RWPE2 (cell line): ENCODE results near the gene PPP1CC.
"Not testable (repeated sequence)": the region's sequence is repeated elsewhere in the genome, so short reads cannot be mapped to it uniquely, and the experiment has no call there.

Experiments
- ATAC-seq: fragments of 200-7000 bp; cut with Tn5 transposase; 3 replicates; pipeline ENCODE4 v1.9.1; 2021; ENCODE audit warnings: low read depth
- DNase-seq: peaks from one replicate; pipeline ENCODE4 v3.0.0-alpha.2; 2020; ENCODE audit warnings: low spot score
- H3K27ac ChIP-seq: fragments of 450-650 bp; 2 replicates; pipeline ENCODE4 v1.5.1; 2017; ENCODE audit warnings: mild to moderate bottlenecking; ENCODE audit not compliant: poor library complexity, severe bottlenecking
- H3K27me3 ChIP-seq: fragments of 250-450 bp; sonication (Bioruptor Pico); 2 replicates; pipeline ENCODE4 v1.5.1; 2021; ENCODE audit warnings: mild to moderate bottlenecking, moderate library complexity; ENCODE audit not compliant: insufficient read depth, poor library complexity, severe bottlenecking
- H3K36me3 ChIP-seq: fragments of 250-450 bp; sonication (Bioruptor Pico); 2 replicates; pipeline ENCODE4 v1.5.1; 2020; ENCODE audit warnings: low read depth, mild to moderate bottlenecking, moderate library complexity
- H3K4me1 ChIP-seq: fragments of 250-450 bp; sonication (Bioruptor Pico); 2 replicates; pipeline ENCODE4 v1.5.1; 2021; ENCODE audit warnings: mild to moderate bottlenecking, moderate library complexity; ENCODE audit not compliant: insufficient read depth, poor library complexity, severe bottlenecking
- H3K4me3 ChIP-seq: fragments of 250-450 bp; sonication (Bioruptor Pico); 2 replicates; pipeline ENCODE4 v1.5.1; 2021; ENCODE audit warnings: mild to moderate bottlenecking, moderate library complexity; ENCODE audit not compliant: severe bottlenecking
- H3K9me3 ChIP-seq: fragments of 250-450 bp; sonication (Bioruptor Pico); 2 replicates; pipeline ENCODE4 v1.5.1; 2021; ENCODE audit warnings: mild to moderate bottlenecking, moderate library complexity; ENCODE audit not compliant: severe bottlenecking
- CTCF ChIP-seq: fragments of 450-650 bp; IDR thresholded peaks from one replicate; pipeline ENCODE4 v1.5.1; 2017; ENCODE audit warnings: mild to moderate bottlenecking, moderate library complexity; ENCODE audit not compliant: poor library complexity, severe bottlenecking

Gene PPP1CC

GRCh38 chr12:110726708-110727369, 15.9 kb downstream of the PPP1CC start:
- Histone ChIP-seq H3K4me1 (no peaks in the 10 kb centered on the region), H3K9me3 (no peaks in the 10 kb centered on the region), H3K27me3 (no peaks in the 10 kb centered on the region), H3K36me3 (peaks cover 99% of the 10 kb centered on the region), H3K27ac (no peak overlapping the region), H3K4me3 (no peak overlapping the region)
- ATAC-seq (no peak), DNase-seq (no peak)
- TF ChIP-seq CTCF: no peak

GRCh38 chr12:110726028-110726427, 16.7 kb downstream of the PPP1CC start:
- DNase-seq: no peak
- H3K27me3 ChIP-seq: no peaks in the 10 kb centered on the region
- peaks cover 99% of the 10 kb centered on the region for H3K36me3 ChIP-seq
- H3K27ac ChIP-seq: no peak overlapping the region
- H3K4me3 ChIP-seq: no peak overlapping the region
- no peak for TF ChIP-seq CTCF
- no peaks in the 10 kb centered on the region for H3K4me1 ChIP-seq
- H3K9me3 ChIP-seq: no peaks in the 10 kb centered on the region
- ATAC-seq: no peak

- no peaks in the 10 kb centered on the region for H3K9me3 ChIP-seq
- TF ChIP-seq CTCF: no peak
- peaks cover 99% of the 10 kb centered on the region for H3K36me3 ChIP-seq
- ATAC-seq (no peak), DNase-seq (no peak)
- H3K27ac ChIP-seq: no peak overlapping the region
- no peaks in the 10 kb centered on the region for H3K4me1 ChIP-seq
- H3K4me3 ChIP-seq: no peak overlapping the region
- H3K27me3 ChIP-seq: no peaks in the 10 kb centered on the region
These were observed 17.4 kb downstream of the PPP1CC start for GRCh38 chr12:110725267-110725666.

- not testable (repeated sequence) for DNase-seq, H3K27me3 ChIP-seq, ATAC-seq, H3K9me3 ChIP-seq, H3K27ac ChIP-seq, H3K4me3 ChIP-seq, H3K4me1 ChIP-seq
- H3K36me3 ChIP-seq: peaks cover 97% of the 10 kb centered on the region
These were observed 19.8 kb downstream of the PPP1CC start for GRCh38 chr12:110722892-110723291.

GRCh38 chr12:110721570-110721969, 21.1 kb downstream of the PPP1CC start:
- H3K4me1 ChIP-seq: no peaks in the 10 kb centered on the region
- H3K27ac ChIP-seq: no peak overlapping the region
- no peak for TF ChIP-seq CTCF
- ATAC-seq (no peak), DNase-seq (no peak)
- H3K36me3 ChIP-seq: peaks cover 83% of the 10 kb centered on the region
- no peaks in the 10 kb centered on the region for H3K27me3 ChIP-seq
- no peaks in the 10 kb centered on the region for H3K9me3 ChIP-seq
- H3K4me3 ChIP-seq: no peak overlapping the region
